ENCODE measurements around the gene ERAS.

ERAS gene, protein sequence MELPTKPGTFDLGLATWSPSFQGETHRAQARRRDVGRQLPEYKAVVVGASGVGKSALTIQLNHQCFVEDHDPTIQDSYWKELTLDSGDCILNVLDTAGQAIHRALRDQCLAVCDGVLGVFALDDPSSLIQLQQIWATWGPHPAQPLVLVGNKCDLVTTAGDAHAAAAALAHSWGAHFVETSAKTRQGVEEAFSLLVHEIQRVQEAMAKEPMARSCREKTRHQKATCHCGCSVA

DNA sequence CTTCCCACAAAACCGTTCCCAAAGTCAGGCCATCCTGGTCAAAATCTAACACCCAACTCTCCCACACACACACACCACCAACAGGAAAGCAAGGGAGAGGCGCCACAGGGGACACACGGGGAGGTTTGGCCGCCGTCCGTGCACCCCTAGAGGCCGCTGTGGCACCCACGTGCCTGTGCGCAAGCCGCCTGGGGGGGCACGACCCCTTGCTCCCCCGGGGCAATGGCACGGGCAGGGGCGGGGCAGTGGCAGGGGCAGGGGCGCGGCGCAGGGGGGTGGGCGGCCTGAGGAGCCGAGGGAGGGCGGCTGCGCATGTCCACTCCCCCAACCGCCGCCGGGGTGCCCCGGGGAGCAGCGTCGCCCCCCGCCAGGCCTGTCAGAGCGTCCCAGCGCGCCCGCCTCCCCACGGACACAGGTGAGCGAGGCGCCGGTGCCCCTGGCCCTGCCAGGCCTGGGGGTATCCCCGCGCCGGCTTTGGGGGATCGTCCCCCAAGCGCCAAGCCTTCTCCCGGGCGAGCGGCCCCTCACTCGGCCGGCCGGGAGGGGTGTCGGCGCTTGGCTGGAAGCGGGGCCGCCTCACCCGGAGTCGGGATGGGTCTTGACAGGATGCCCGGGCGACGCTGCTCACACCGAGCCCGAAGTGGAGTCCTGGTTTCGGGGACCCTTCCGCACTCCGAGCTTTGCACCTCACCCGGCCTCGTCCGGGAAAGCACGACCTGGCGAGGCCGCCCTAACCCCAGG, at the start of gene ERAS:
Gene ERAS (plus strand): TSS at position 379 of the 741 bp plus-strand sequence. CDS start 2,611 bp downstream, outside the sequence.
- no peak for DNase-seq (ENCODE audit: low spot score)

DNA sequence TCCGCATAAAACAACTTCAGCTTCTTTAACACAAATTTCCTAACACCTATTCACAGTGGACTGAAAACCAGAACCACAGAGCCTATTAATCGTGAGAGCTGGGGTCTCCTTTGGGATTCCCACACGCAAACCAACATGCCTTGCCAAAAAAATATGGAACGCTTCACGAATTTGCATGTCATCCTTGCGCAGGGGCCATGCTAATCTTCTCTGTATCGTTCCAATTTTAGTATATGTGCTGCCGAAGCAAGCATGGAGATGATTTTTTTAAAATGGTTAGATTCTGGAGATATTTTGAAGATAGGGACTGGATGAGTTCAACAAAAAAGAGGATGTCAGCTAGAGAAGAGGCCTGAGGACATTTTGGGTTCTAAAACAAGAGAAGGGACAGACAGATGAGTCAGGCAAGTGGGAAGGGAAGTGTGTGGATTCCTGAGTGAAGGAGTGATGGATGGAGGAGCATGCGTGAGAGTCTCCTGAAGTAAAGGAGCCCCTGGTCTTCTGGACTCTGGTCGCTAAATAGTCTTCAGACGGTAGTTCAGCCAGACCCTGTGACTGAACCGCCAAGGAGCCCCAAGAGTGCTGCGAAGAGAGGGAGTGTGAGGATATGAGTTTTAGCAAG, 49.4 kb upstream of the ERAS start:
- DNase-seq (ENCODE audit: low spot score) = no peak

DNA sequence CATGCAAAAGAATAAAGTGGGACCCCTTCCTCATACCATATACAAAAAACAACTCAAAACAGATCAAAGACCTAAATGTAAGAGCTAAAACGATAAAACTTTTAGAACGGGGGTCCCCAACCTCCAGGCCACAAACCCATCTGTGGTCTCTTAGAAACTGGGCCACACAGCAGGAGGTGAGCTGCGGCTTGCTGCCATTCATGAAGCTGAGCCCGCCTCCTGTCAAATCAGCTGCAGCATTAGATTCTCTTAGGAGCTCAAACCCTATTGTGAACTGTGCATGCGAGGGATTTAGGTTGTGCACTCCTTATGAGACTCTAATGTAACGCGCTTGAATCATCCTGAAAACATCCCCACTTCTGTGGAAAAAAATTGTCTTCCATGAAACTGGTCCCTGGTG, 46.9 kb upstream of the ERAS start:
- no peak for DNase-seq (ENCODE audit: low spot score)

DNA sequence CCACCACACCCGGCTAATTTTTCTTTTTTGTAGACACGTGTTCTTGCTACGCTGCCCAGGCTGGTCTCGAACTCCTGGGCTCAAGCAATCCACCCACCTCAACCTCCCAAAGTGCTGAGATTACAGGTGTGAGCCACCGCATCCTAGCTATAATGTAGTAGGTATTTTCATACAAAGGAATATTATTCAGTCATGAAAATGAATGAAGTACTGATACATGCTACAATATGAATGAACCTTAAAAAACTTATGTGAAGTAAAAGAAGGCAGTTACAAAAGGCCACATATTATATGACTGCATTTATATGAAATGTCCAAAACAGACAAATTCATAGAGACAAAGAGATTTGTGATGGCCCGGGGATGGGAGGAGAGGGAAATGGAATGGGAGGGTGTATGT, 44.6 kb upstream of the ERAS start:
- no peak for DNase-seq (ENCODE audit: low spot score)

DNA sequence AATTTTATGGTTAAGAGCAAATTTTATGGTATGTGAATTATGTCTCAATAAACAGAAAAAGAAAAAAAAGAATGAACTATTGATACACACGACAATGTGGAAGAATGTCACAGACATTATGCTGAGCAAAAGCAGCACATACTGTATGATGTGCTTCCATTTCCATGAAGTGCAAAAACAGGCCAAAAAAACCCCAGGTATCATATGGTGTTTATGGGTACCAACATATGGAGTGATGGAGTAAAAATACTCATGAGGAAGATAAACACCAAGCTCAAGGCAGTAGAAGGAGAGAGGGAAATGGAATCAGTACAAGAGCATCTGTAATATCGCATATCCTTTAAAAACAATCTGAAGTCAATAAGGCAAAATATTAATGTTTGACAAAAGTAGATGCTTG, 44.1 kb upstream of the ERAS start:
- DNase-seq (ENCODE audit: low spot score) = no peak

DNA sequence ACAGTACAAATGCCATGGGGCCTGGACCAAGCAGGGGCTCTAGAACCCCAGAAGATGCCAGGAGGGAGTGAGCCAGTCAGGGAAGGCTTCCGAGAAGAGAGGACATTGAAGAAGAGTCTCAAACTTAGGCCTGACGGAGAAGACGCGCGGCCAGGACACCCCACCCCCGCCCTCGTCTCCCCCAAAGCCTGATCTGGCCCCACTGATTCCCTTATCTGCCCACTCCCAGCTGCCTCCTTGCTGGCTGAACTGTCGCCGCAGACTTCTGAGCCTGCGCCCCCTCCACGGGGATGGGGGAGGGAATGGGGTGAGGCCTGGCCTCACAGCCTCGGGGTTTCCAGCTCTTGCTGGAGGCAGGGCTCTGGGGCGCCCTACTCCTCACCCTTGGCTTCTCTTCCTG, 43.5 kb upstream of the ERAS start:
- DNase-seq (ENCODE audit: low spot score) = no peak

DNA sequence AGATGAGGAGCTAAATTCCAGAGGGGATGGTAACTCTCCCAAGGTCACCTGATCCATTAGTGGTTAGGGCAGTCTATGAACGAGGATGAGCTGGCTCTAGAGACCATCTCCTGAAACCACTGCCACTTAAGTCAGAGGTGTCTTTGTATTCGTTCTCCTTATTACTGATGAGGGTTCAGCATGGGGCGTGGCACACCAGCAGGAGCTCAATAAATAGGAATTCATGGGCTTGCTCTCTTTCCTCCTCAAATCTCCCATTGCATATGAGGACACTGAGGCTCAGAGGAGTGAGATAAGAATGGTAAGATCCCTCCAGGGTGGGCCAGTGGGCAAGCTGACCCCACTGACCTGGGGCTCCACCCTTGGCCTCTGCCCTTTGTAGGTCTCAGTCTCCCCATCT, 41.6 kb upstream of the ERAS start:
- DNase-seq (ENCODE audit: low spot score) = no peak

DNA sequence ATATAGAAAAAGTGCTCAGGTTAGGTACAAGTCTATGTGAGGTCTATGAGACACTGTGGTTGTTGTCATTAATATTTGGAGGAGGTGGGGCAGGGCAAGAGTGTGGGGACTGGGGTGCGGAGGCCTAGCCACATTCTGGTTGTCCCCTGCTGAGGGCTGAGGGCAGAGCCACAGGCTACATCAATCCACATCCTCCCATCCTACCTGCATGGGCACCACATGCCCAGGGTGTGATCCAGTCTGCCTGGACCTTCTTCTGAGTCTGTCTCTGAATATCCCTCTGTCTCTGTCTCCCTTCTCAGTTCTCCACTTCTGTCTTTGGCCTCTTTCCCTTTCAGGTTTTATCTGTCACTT, 41.1 kb upstream of the ERAS start:
- DNase-seq (ENCODE audit: low spot score) = no peak

DNA sequence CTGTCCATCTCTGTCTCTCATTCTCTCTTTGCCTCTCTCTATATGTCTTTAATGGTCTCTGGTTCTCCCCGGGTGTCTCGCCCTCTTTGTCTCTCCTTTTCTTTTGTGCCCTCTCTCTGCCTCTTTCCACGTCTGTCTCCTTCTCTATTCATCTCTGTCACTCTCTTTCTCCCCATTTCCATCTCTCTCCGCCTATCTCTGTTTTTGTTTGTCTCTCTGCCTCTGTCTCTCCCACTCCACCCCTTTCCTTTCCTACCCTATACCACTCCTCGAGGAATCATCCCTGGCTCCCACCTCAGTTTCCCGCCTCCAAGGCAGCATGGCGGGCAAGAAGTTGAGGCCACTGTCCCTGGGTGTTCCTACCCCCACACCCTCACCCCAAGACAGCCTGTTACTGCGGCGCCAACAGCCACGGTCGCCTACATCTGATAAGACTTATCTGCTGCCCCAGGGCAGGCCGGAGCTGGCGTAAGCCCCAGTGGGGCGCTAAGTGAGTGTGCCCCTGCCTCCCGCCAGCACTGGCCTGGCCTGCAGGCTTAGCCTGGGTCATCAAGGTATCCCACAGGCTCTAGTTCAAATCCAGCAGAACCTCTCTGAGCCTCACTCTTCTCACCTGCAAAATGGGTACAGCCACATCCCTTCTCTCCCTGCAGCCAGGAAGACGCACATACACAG, 40.6 kb upstream of the ERAS start:
- no peak for DNase-seq (ENCODE audit: low spot score)

DNA sequence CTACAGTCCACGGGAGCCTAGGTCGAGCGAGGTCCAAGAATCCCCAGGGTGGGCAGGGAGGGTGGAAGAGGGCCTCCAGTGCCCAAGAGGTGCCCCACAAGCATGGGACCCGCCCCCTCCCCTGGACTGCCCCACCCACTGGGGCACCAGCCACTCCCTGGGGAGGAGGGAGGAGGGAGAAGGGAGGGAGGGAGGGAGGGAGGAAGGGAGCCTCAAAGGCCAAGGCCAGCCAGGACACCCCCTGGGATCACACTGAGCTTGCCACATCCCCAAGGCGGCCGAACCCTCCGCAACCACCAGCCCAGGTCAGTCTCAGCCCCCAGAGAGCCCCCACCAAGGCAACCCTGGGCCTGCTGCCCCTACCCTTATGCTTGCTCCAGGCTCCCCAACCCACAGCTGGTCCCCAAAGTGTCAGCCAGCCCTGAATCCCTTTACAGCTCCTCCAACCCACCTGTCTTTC, 39.9 kb upstream of the ERAS start, which contains the start of gene GATA1:
Gene GATA1 (plus strand): TSS at position 250 of the 460 bp plus-strand sequence. CDS start 4,520 bp downstream, outside the sequence.
- DNase-seq (ENCODE audit: low spot score) = no peak

DNA sequence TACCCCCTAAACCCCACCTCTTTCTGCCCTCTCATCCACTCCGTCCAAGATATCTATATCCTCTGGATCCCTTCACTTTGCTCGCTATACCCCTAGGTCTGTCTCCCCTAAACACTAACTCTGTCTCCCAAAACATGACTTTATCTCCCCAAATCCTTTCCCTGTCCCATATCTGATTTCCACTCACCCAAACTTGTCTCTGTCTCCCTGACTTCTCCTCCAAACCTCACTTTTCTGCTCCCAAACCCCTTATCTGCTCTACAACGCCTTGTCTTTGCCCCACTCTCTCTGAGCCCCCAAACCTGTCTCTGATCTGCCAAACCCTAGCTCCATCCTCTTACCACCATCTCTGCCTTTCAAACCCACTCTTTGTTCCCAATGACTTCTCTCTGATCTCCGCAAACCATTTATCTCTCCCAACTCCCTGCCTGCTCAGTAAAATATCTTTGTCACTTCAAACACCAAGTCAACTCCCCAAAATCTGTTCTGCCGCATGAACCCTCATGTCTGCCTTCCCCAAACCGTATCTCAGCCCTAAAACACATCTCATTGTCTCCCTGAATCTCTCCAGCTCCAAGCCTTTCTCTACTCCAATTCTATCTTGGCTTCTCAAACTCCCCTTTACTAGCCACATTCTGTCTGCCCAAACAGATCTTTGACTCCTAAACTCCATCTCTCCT, 39.3 kb upstream of the ERAS start:
- no peak for DNase-seq (ENCODE audit: low spot score)

DNA sequence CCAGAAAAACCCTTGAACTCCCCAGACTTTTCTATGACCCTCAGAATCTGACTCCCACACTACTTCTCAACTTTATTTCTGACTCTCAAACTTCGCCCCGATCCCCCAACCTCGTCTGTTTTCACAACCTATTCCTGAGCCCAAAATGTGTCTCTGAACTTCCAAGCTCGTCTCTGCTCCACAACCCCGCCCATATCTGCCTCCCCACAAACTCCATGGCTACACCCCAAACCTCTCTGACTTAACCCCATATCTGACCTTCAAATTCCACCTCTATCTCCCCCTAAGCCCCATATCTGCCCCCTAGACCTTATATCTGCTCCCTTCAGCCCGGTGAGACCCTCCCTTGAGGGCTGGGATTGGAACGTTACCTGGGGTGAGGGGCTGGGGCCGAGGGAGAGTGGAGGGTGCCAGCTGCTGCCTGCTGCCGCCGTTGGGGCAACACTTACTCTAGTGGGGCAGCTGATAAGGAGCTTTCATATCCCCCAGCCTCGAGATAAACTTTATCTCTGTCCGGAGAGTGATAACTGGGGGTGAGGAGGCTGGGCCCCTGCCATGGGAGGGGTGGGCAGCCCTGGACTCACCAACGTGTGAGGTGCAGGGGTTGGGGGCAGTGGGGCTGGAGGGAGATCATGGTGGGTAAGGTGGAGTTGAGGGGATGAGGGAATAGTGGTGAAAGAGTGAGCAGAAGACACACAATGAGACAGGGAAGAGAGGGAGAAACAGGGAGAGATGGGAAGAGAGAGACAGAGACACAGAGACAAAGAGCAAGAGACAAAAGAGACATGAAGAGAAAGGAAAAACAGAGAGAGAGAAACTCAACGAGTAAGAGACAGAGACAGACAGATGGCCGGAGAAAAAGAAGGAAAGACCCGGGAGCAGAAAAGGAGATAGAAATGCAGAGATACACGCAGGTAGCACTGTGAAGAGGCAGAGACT, 38.5 kb upstream of the ERAS start:
- no peak for DNase-seq (ENCODE audit: low spot score)

DNA sequence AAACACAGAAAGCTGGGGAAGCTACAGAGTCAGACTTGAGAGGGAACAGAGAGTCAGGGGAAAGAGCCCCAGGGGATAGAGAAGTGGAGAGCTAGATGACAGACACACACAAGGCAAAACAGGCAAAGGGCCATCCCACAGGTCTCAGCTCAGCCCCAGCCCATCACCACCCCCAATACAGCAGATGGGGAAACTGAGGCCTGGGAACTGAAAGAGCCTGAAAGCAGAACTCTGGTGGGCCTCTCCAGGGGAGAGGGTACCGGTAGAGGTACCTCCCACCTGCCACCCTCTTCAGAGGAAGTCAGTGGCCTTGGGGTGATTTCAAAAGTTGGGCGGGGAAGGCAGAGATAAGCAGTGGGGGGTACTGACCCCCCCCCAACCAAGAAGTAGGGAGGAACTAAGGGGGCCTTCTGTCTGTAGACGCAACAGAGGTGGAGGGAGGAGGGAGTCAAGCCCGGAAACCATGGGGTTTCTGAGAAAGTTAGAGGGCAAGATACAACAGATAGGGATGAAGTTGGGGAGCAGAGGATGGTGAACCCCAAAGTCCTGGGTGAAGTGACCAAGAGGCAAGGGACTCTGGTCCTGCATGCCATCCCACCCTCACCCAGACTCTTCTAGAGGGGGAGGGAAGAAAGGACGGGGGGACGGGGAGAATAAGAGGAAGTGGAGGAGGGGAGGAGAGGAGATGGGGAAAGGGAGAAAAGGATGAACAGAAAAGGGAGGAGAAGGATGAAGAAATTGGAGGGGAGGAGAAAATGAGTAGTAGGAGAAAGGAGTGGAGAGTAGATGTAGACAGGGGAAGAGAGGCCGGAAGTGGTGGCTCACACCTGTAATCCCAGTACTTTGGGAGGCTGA, 36.7 kb upstream of the ERAS start:
- no peak for DNase-seq (ENCODE audit: low spot score)

DNA sequence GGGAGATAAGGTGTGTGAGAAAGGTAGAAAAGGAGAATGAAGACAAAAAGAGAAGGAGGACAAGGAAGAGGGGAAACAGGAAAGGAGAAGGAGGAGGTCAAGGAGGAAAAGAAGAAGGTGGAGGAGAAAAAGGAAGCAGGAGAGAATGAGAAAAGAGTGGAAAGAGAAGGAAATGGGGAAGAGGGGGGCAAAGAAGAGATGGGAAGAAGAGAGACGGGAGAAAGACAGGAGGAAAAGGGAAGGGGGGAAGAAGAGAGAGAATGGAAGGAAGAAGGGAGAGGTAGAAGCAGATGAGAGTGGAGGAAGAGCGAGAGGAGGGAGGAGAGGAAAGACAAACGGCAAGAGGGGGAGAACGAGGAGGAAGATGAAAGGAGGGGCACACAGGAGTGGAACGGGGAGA, 35.8 kb upstream of the ERAS start:
- no peak for DNase-seq (ENCODE audit: low spot score)

DNA sequence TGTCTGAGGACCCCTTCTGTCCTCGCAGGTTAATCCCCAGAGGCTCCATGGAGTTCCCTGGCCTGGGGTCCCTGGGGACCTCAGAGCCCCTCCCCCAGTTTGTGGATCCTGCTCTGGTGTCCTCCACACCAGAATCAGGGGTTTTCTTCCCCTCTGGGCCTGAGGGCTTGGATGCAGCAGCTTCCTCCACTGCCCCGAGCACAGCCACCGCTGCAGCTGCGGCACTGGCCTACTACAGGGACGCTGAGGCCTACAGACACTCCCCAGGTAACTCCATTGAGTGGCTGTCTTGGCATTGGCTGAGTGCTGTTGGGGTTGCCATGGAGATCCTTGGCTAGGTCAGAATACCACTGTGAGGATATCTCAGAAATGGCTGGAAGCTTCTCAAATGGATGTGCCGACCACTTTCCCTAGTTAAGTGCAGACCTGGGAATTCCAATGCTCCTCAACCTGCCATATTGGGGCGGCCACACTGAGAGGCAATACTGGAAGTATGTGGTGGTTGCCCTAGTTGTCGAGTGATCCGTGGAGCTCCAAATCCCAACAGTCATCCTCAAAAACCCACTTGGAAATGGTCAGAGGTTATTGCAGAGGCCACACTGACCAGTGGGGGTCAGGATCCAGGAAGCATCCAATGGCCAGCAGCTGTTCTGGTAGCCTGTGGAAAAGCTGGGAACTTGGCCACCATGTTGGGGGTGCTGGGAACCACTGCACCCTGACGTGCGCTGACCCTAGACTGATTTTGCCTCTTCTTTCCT, 35.1 kb upstream of the ERAS start:
- DNase-seq (ENCODE audit: low spot score) = no peak

DNA sequence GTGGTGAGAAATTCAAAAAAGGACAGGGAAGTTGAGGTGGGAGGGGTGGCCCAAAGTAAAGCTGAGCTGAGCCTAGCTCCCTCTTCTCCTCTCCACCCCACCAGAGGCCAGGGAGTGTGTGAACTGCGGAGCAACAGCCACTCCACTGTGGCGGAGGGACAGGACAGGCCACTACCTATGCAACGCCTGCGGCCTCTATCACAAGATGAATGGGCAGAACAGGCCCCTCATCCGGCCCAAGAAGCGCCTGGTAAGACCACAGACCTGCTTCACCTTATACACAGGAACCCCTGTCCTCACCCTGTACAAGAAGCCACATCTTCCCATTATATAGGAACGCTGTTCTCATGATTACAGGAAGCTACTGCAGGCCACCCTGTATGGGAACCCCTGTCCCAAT, 34.1 kb upstream of the ERAS start:
- DNase-seq (ENCODE audit: low spot score) = no peak

DNA sequence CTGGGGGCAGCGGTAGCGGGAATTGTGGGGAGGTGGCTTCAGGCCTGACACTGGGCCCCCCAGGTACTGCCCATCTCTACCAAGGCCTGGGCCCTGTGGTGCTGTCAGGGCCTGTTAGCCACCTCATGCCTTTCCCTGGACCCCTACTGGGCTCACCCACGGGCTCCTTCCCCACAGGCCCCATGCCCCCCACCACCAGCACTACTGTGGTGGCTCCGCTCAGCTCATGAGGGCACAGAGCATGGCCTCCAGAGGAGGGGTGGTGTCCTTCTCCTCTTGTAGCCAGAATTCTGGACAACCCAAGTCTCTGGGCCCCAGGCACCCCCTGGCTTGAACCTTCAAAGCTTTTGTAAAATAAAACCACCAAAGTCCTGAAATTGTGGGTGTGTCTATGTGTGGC, 32.4 kb upstream of the ERAS start:
- no peak for DNase-seq (ENCODE audit: low spot score)

DNA sequence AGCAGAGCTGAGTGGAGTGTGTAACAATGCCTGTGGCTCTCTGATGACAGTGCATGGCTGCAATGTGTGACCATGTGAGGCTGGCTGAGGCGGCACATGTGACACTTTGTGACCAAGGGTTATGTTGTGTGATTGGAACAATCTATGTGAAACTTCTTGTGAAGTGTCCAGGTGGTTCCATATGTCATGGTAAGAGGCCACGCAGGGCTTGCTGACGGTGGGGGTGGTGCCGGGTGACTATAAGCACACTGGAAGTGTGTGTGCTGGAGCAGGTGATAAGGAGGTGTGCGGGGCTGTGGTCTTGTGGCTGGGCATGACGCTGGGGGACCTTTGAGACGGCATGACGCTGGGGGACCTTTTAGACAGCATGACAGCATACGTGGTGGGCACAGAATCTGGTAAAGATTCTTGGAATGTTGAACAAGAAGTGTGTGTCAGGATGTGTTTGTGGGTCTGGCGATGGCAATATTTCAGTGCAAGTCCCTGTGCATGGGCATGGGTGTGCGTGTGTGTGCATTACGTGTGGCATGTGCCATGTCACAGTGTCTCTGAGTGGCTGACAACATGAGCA, 31.9 kb upstream of the ERAS start:
- no peak for DNase-seq (ENCODE audit: low spot score)

DNA sequence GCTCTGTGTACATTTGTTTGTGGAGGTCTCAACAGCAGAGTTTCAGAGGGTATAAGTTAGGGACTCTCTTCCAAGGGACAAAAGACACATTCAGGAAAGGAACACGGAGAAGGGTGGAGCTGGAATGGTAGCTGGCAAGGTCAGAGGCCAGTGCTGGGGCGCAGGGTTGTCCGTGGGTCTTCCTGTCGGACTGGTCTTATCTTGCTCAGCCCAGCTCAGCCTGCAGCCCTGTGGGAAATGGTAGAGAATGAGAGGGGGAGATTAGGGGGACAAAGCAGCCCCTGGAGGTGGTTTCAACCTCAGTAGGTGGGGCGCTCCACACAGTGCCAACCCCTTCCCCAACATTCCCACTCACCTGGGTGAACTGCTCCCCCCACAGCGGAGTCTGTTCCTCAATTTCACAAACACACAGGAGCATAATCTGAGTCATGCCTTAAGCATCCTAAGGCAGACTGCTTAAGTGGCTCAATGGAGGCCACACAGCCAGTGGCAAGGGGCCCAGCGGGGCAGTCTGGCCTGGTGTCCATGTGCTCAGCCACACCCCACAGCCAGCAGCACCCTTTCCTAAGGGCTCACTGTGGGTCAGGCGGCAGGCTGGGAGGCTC, 31.3 kb upstream of the ERAS start:
- DNase-seq (ENCODE audit: low spot score) = no peak
